GM23338 (cell line): ENCODE measurements around the gene CCDC50. TPM values are rescaled to one million over a fixed set of nuclear protein-coding genes. Genes with fewer than 3 reads are reported as not detected.

Source experiments
- ATAC-seq: fragments of 200-7000 bp; cut with Tn5 transposase; 3 replicates; pipeline ENCODE4 v1.9.1; 2020
- DNase-seq: peaks from one replicate; pipeline ENCODE4 v3.0.0-alpha.2; 2015; ENCODE audit warnings: low spot score
- H2AFZ ChIP-seq: fragments of 200-600 bp; sonication (generic); 2 replicates; pipeline ENCODE4 v1.8.0; 2016; ENCODE audit warnings: antibody characterized with exemption, mild to moderate bottlenecking, moderate library complexity
- H3F3A ChIP-seq: fragments of 200-600 bp; sonication (generic); replicated peaks from 2 replicates; pipeline ENCODE4 v1.8.0; 2017; ENCODE audit warnings: antibody characterized with exemption, mixed run types, low read depth
- H3K27ac ChIP-seq: fragments of 200-600 bp; sonication (generic); 2 replicates; pipeline ENCODE4 v1.6.1; 2016; ENCODE audit warnings: low read depth
- H3K27me3 ChIP-seq: fragments of 200-600 bp; sonication (generic); 2 replicates; pipeline ENCODE4 v1.8.0; 2016; ENCODE audit warnings: mild to moderate bottlenecking, mixed run types, moderate library complexity; ENCODE audit not compliant: insufficient read depth
- H3K36me3 ChIP-seq: fragments of 200-600 bp; sonication (generic); 2 replicates; pipeline ENCODE4 v1.8.0; 2016; ENCODE audit warnings: mild to moderate bottlenecking; ENCODE audit not compliant: insufficient read depth
- H3K4me1 ChIP-seq: fragments of 200-600 bp; sonication (generic); 2 replicates; pipeline ENCODE4 v1.8.0; 2016; ENCODE audit warnings: mild to moderate bottlenecking, moderate library complexity; ENCODE audit not compliant: insufficient read depth
- H3K4me2 ChIP-seq: fragments of 200-600 bp; sonication (generic); 2 replicates; pipeline ENCODE4 v1.7.1; 2017; ENCODE audit warnings: mixed run types
- H3K4me3 ChIP-seq: fragments of 200-600 bp; sonication (generic); 2 replicates; pipeline ENCODE4 v1.6.1; 2016; ENCODE audit warnings: mixed run types
- H3K79me2 ChIP-seq: fragments of 200-600 bp; sonication (generic); replicated peaks from 2 replicates; pipeline ENCODE4 v1.8.0; 2017; ENCODE audit warnings: mild to moderate bottlenecking; ENCODE audit not compliant: insufficient read depth
- H3K9me2 ChIP-seq: fragments of 200-600 bp; sonication (generic); 2 replicates; pipeline ENCODE4 v1.8.0; 2017; ENCODE audit not compliant: insufficient read depth
- H4K20me1 ChIP-seq: fragments of 200-600 bp; sonication (generic); replicated peaks from 2 replicates; pipeline ENCODE4 v1.8.0; 2017; ENCODE audit warnings: mild to moderate bottlenecking; ENCODE audit not compliant: insufficient read depth
- H3K27ac Mint-ChIP-seq: 2 replicates; pipeline ENCODE4 v1.8.0; 2020; ENCODE audit warnings: inconsistent platforms, mild to moderate bottlenecking, moderate library complexity, mixed read lengths
- H3K27me3 Mint-ChIP-seq: 3 replicates; pipeline ENCODE4 v1.8.0; 2022; ENCODE audit warnings: low read depth, mild to moderate bottlenecking, moderate library complexity, mixed read lengths, inconsistent platforms; ENCODE audit not compliant: insufficient read depth, poor library complexity
- H3K36me3 Mint-ChIP-seq: 3 replicates; pipeline ENCODE4 v1.8.0; 2021; ENCODE audit warnings: low read depth, mild to moderate bottlenecking, inconsistent platforms, moderate library complexity, mixed read lengths
- H3K4me1 Mint-ChIP-seq: 3 replicates; pipeline ENCODE4 v1.8.0; 2020; ENCODE audit warnings: mild to moderate bottlenecking, inconsistent platforms, mixed read lengths
- H3K4me3 Mint-ChIP-seq: 3 replicates; pipeline ENCODE4 v1.8.0; 2021; ENCODE audit warnings: moderate library complexity, mild to moderate bottlenecking, inconsistent platforms, mixed read lengths
- H3K9me3 Mint-ChIP-seq: 3 replicates; pipeline ENCODE4 v1.8.0; 2020; ENCODE audit warnings: moderate library complexity, mild to moderate bottlenecking, inconsistent platforms, mixed read lengths
- CREB1 ChIP-seq: fragments of 250-450 bp; sonication (Bioruptor Pico); IDR thresholded peaks from 2 replicates; pipeline ENCODE4 v1.5.0; 2020; ENCODE audit warnings: low read depth, mild to moderate bottlenecking, moderate library complexity
- ETS1 ChIP-seq: IDR thresholded peaks from 2 replicates; pipeline ENCODE4 v1.6.1; 2016; ENCODE audit warnings: antibody characterized with exemption
- EZH2 ChIP-seq: fragments of 200-600 bp; sonication (generic); IDR thresholded peaks from one replicate; pipeline ENCODE4 v1.8.0; 2017; ENCODE audit warnings: antibody characterized with exemption, mild to moderate bottlenecking, low read depth; ENCODE audit not compliant: unreplicated experiment
- EZH2phosphoT487 ChIP-seq: fragments of 200-600 bp; sonication (generic); IDR thresholded peaks from one replicate; pipeline ENCODE4 v1.8.1; 2018; ENCODE audit warnings: antibody characterized with exemption; ENCODE audit not compliant: unreplicated experiment
- JUNB ChIP-seq: IDR thresholded peaks from one replicate; pipeline ENCODE4 v1.6.1; 2016; ENCODE audit warnings: antibody characterized with exemption; ENCODE audit not compliant: unreplicated experiment
- NANOG ChIP-seq: IDR thresholded peaks from 2 replicates; pipeline ENCODE4 v1.6.1; 2016; ENCODE audit warnings: antibody characterized with exemption, borderline replicate concordance
- POLR2AphosphoS5 ChIP-seq: IDR thresholded peaks from 2 replicates; pipeline ENCODE4 v1.6.1; 2016; ENCODE audit warnings: antibody characterized with exemption, low read depth
- STAT1 ChIP-seq: IDR thresholded peaks from one replicate; pipeline ENCODE4 v1.6.1; 2016; ENCODE audit warnings: antibody characterized with exemption; ENCODE audit not compliant: unreplicated experiment
- ZNF114 ChIP-seq: fragments of 250-450 bp; sonication (Bioruptor Pico); IDR thresholded peaks from 2 replicates; pipeline ENCODE4 v1.5.0; 2020; ENCODE audit warnings: mild to moderate bottlenecking, moderate library complexity
- ZNF331 ChIP-seq: fragments of 250-450 bp; sonication (Bioruptor Pico); IDR thresholded peaks from 2 replicates; pipeline ENCODE4 v1.5.0; 2020; ENCODE audit warnings: low read depth, mild to moderate bottlenecking, moderate library complexity
- polyA plus RNA-seq: library from polyadenylated mRNA; unstranded; fragments of >200 nt; fragmentation: Nextera tagmentation; extraction: Ambion mirVana; gene quantifications from 2 replicates; pipeline ENCODE4 v1.2.1, GENCODE V29; 2016
- total RNA-seq: library from RNA; depleted of rRNA; stranded (reverse); fragments of >200 nt; shearing (Covaris generic); gene quantifications from 2 replicates; pipeline ENCODE4 v1.2.3, GENCODE V29; 2014
- TF ChIP-seq, protein P1 (sequence below): fragments of 250-450 bp; sonication (Bioruptor Pico); IDR thresholded peaks from 2 replicates; pipeline ENCODE4 v1.5.0; 2020; ENCODE audit warnings: mild to moderate bottlenecking, moderate library complexity
- TF ChIP-seq, protein P2 (sequence below), 2 experiments: fragments of 200-600 bp in 1 of 2; sonication (generic) in 1 of 2; conservative IDR thresholded peaks; 2 replicates each; pipeline versions ENCODE4 v1.5.1 to v1.6.1; 2016 to 2017; ENCODE audit warnings: antibody characterized with exemption in 2 of 2, low read depth in 2 of 2, mild to moderate bottlenecking in 2 of 2, moderate library complexity in 1 of 2
- TF ChIP-seq, protein P3 (sequence below): IDR thresholded peaks from one replicate; pipeline ENCODE4 v1.6.1; 2018; ENCODE audit warnings: antibody characterized with exemption; ENCODE audit not compliant: unreplicated experiment

The CCDC50 gene
- total and polyA plus RNA-seq, 2 experiments from 2014 or later = 22.4 to 25.4 TPM

GRCh38 chr3:191432162-191432561 lies 103.0 kb downstream of the CCDC50 start:
- DNase-seq = no peak
- H3K4me1 ChIP-seq = no peaks in the 10 kb centered on the region
- H3K27me3 ChIP-seq = no peaks in the 10 kb centered on the region
- no peak for ATAC-seq
- Mint-ChIP-seq H3K9me3 (no peaks in the 10 kb centered on the region), H3K4me1 (no peaks in the 10 kb centered on the region), H3K4me3 (no peak overlapping the region), H3K27me3 (no peaks in the 10 kb centered on the region), H3K27ac (no peak overlapping the region), H3K36me3 (no peaks in the 10 kb centered on the region)
- H3K4me3 ChIP-seq = no peak overlapping the region
- TF ChIP-seq ETS1 = no peak
- TF ChIP-seq CREB1 (CRISPR knock-in tag) = no peak
- TF ChIP-seq EZH2phosphoT487 = no peak
- no peak for TF ChIP-seq STAT1
- no peak for TF ChIP-seq ZNF114 (CRISPR knock-in tag)
- TF ChIP-seq, protein P1, sequence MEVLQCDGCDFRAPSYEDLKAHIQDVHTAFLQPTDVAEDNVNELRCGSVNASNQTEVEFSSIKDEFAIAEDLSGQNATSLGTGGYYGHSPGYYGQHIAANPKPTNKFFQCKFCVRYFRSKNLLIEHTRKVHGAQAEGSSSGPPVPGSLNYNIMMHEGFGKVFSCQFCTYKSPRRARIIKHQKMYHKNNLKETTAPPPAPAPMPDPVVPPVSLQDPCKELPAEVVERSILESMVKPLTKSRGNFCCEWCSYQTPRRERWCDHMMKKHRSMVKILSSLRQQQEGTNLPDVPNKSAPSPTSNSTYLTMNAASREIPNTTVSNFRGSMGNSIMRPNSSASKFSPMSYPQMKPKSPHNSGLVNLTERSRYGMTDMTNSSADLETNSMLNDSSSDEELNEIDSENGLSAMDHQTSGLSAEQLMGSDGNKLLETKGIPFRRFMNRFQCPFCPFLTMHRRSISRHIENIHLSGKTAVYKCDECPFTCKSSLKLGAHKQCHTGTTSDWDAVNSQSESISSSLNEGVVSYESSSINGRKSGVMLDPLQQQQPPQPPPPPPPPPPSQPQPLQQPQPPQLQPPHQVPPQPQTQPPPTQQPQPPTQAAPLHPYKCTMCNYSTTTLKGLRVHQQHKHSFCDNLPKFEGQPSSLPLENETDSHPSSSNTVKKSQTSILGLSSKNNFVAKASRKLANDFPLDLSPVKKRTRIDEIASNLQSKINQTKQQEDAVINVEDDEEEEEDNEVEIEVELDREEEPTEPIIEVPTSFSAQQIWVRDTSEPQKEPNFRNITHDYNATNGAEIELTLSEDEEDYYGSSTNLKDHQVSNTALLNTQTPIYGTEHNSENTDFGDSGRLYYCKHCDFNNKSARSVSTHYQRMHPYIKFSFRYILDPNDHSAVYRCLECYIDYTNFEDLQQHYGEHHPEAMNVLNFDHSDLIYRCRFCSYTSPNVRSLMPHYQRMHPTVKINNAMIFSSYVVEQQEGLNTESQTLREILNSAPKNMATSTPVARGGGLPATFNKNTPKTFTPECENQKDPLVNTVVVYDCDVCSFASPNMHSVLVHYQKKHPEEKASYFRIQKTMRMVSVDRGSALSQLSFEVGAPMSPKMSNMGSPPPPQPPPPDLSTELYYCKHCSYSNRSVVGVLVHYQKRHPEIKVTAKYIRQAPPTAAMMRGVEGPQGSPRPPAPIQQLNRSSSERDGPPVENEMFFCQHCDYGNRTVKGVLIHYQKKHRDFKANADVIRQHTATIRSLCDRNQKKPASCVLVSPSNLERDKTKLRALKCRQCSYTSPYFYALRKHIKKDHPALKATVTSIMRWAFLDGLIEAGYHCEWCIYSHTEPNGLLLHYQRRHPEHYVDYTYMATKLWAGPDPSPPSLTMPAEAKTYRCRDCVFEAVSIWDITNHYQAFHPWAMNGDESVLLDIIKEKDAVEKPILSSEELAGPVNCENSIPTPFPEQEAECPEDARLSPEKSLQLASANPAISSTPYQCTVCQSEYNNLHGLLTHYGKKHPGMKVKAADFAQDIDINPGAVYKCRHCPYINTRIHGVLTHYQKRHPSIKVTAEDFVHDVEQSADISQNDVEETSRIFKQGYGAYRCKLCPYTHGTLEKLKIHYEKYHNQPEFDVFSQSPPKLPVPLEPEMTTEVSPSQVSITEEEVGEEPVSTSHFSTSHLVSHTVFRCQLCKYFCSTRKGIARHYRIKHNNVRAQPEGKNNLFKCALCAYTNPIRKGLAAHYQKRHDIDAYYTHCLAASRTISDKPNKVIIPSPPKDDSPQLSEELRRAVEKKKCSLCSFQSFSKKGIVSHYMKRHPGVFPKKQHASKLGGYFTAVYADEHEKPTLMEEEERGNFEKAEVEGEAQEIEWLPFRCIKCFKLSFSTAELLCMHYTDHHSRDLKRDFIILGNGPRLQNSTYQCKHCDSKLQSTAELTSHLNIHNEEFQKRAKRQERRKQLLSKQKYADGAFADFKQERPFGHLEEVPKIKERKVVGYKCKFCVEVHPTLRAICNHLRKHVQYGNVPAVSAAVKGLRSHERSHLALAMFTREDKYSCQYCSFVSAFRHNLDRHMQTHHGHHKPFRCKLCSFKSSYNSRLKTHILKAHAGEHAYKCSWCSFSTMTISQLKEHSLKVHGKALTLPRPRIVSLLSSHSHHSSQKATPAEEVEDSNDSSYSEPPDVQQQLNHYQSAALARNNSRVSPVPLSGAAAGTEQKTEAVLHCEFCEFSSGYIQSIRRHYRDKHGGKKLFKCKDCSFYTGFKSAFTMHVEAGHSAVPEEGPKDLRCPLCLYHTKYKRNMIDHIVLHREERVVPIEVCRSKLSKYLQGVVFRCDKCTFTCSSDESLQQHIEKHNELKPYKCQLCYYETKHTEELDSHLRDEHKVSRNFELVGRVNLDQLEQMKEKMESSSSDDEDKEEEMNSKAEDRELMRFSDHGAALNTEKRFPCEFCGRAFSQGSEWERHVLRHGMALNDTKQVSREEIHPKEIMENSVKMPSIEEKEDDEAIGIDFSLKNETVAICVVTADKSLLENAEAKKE = no peak
- no peak for TF ChIP-seq JUNB
- TF ChIP-seq, protein P2, sequence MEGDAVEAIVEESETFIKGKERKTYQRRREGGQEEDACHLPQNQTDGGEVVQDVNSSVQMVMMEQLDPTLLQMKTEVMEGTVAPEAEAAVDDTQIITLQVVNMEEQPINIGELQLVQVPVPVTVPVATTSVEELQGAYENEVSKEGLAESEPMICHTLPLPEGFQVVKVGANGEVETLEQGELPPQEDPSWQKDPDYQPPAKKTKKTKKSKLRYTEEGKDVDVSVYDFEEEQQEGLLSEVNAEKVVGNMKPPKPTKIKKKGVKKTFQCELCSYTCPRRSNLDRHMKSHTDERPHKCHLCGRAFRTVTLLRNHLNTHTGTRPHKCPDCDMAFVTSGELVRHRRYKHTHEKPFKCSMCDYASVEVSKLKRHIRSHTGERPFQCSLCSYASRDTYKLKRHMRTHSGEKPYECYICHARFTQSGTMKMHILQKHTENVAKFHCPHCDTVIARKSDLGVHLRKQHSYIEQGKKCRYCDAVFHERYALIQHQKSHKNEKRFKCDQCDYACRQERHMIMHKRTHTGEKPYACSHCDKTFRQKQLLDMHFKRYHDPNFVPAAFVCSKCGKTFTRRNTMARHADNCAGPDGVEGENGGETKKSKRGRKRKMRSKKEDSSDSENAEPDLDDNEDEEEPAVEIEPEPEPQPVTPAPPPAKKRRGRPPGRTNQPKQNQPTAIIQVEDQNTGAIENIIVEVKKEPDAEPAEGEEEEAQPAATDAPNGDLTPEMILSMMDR (conservative IDR thresholded peaks at IDR 0.05; ENCODE audit: low read depth in 2 of 2) = no peak
- no peak for TF ChIP-seq ZNF331 (CRISPR knock-in tag)
- no peak for TF ChIP-seq EZH2
- TF ChIP-seq POLR2AphosphoS5 = no peak
- TF ChIP-seq, protein P3, sequence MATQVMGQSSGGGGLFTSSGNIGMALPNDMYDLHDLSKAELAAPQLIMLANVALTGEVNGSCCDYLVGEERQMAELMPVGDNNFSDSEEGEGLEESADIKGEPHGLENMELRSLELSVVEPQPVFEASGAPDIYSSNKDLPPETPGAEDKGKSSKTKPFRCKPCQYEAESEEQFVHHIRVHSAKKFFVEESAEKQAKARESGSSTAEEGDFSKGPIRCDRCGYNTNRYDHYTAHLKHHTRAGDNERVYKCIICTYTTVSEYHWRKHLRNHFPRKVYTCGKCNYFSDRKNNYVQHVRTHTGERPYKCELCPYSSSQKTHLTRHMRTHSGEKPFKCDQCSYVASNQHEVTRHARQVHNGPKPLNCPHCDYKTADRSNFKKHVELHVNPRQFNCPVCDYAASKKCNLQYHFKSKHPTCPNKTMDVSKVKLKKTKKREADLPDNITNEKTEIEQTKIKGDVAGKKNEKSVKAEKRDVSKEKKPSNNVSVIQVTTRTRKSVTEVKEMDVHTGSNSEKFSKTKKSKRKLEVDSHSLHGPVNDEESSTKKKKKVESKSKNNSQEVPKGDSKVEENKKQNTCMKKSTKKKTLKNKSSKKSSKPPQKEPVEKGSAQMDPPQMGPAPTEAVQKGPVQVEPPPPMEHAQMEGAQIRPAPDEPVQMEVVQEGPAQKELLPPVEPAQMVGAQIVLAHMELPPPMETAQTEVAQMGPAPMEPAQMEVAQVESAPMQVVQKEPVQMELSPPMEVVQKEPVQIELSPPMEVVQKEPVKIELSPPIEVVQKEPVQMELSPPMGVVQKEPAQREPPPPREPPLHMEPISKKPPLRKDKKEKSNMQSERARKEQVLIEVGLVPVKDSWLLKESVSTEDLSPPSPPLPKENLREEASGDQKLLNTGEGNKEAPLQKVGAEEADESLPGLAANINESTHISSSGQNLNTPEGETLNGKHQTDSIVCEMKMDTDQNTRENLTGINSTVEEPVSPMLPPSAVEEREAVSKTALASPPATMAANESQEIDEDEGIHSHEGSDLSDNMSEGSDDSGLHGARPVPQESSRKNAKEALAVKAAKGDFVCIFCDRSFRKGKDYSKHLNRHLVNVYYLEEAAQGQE = no peak
- no peak for TF ChIP-seq NANOG
- no peaks in the 10 kb centered on the region for H3K36me3 ChIP-seq
- H2AFZ ChIP-seq = no peak overlapping the region
- H3K9me2 ChIP-seq = no peaks in the 10 kb centered on the region
- H4K20me1 ChIP-seq = no peaks in the 10 kb centered on the region
- no peaks in the 10 kb centered on the region for H3K79me2 ChIP-seq
- no peak overlapping the region for H3K27ac ChIP-seq
- H3F3A ChIP-seq = no peaks in the 10 kb centered on the region
- H3K4me2 ChIP-seq = no peak overlapping the region
